Measurements from ENCODE around the gene ARL13A. TPM values are rescaled to one million over a fixed set of nuclear protein-coding genes. Genes with fewer than 3 reads are reported as not detected.

ARL13A gene
- total and polyA plus RNA-seq, 2 of the 8 experiments (the other 6 are each of a cell fraction or from before 2014, with no cell fraction given), result not detected

DNA sequence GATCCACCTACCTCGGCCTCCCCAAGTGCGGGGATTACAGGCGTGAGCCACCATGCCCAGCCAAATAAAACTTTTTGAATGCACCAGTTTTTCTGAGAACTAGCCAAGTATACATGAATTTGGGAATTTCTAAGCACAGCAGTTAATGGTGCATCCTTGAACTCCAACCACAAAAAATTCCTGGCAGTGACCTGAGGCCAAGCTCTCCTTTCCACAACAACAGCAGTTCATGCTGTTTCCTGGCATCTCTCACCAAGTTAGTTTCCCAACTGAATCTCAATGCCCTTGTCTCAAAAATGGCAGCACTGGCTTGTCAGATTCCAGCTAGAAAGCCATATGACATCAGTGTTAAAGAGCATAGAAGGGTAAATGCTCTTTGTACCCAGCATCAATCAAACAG, 24.9 kb upstream of the ARL13A start:
- whole genome bisulfite sequencing, 2 experiments (ENCODE audit: extremely low coverage in 1 of 2, insufficient coverage in 1 of 2, insufficient read length in 1 of 2, insufficient replicate concordance in 2 of 2, low coverage in 1 of 2, low lambda C conversion rate in 2 of 2, missing lambda C conversion rate in 1 of 2), result 100% methylated on average over 3 of the region's 3 CpGs; no CpG with 5 or more reads in 1 of the 2 experiments
- TF ChIP-seq BCL11A (IDR thresholded peaks at IDR 0.05; ENCODE audit: low read depth in 2 of 2, low read length in 2 of 2), result no peak
- no peak for TF ChIP-seq BRCA1 (IDR thresholded peaks at IDR 0.05; ENCODE audit: low read depth, low read length)
- TF ChIP-seq, protein P1, sequence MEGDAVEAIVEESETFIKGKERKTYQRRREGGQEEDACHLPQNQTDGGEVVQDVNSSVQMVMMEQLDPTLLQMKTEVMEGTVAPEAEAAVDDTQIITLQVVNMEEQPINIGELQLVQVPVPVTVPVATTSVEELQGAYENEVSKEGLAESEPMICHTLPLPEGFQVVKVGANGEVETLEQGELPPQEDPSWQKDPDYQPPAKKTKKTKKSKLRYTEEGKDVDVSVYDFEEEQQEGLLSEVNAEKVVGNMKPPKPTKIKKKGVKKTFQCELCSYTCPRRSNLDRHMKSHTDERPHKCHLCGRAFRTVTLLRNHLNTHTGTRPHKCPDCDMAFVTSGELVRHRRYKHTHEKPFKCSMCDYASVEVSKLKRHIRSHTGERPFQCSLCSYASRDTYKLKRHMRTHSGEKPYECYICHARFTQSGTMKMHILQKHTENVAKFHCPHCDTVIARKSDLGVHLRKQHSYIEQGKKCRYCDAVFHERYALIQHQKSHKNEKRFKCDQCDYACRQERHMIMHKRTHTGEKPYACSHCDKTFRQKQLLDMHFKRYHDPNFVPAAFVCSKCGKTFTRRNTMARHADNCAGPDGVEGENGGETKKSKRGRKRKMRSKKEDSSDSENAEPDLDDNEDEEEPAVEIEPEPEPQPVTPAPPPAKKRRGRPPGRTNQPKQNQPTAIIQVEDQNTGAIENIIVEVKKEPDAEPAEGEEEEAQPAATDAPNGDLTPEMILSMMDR (IDR thresholded peaks at IDR 0.05; ENCODE audit: control extremely low read depth in 1 of 3, insufficient read depth in 1 of 3, low read depth in 1 of 3, low read length in 3 of 3), result no peak
- TF ChIP-seq SIRT6 (IDR thresholded peaks at IDR 0.05; ENCODE audit: low read length), result no peak
- no peak for TF ChIP-seq CHD2 (IDR thresholded peaks at IDR 0.05; ENCODE audit: low read length)
- TF ChIP-seq TEAD4 (IDR thresholded peaks at IDR 0.05; ENCODE audit: low read depth, low read length), result no peak
- no peak for TF ChIP-seq RNF2 (IDR thresholded peaks at IDR 0.05; ENCODE audit: borderline replicate concordance, low read depth, low read length, missing control alignments, poor library complexity, severe bottlenecking)
- TF ChIP-seq, protein P2, sequence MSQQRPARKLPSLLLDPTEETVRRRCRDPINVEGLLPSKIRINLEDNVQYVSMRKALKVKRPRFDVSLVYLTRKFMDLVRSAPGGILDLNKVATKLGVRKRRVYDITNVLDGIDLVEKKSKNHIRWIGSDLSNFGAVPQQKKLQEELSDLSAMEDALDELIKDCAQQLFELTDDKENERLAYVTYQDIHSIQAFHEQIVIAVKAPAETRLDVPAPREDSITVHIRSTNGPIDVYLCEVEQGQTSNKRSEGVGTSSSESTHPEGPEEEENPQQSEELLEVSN (IDR thresholded peaks at IDR 0.05), result no peak
- no peak for TF ChIP-seq TAF1 (IDR thresholded peaks at IDR 0.05; ENCODE audit: low read depth, low read length)
- no peak for TF ChIP-seq FOSL1 (IDR thresholded peaks at IDR 0.05; ENCODE audit: insufficient read depth, low read depth, low read length)
- TF ChIP-seq, protein P3, sequence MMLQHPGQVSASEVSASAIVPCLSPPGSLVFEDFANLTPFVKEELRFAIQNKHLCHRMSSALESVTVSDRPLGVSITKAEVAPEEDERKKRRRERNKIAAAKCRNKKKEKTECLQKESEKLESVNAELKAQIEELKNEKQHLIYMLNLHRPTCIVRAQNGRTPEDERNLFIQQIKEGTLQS (IDR thresholded peaks at IDR 0.05; ENCODE audit: insufficient read depth, low read depth, low read length), result no peak

More for the DNA sequence above, 24.9 kb upstream of the ARL13A start:
- Histone ChIP-seq H3K9me3 (ENCODE audit: insufficient read depth in 2 of 2, low read depth in 1 of 2, low read length in 1 of 2) (no peaks in the 10 kb centered on the region), H3K36me3 (ENCODE audit: control insufficient read depth in 2 of 4, insufficient read depth in 4 of 4, low read length in 3 of 4) (no peaks in the 10 kb centered on the region), H3K9ac (replicated peaks in 1 of 4; ENCODE audit: extremely low read depth in 1 of 4, low read depth in 3 of 4, low read length in 3 of 4) (no peak overlapping the region), H3K4me2 (ENCODE audit: insufficient read depth in 1 of 2, low read depth in 2 of 2, low read length in 2 of 2) (no peak overlapping the region), H2BK5ac (ENCODE audit: low read depth, low read length) (no peak overlapping the region), H3K23ac (ENCODE audit: insufficient read length) (no peak overlapping the region), H2BK12ac (ENCODE audit: low read depth, low read length) (no peak overlapping the region), H3K4me1 (replicated peaks in 1 of 4; ENCODE audit: control insufficient read depth in 3 of 4, insufficient read depth in 4 of 4, low read length in 3 of 4) (no peaks in the 10 kb centered on the region), H3K18ac (ENCODE audit: extremely low read depth, low read length) (no peak overlapping the region), H2BK20ac (ENCODE audit: low read length) (no peak overlapping the region), H3K4me3 (ENCODE audit: extremely low read depth in 1 of 4, insufficient read depth in 2 of 4, low read depth in 3 of 4, low read length in 4 of 4) (no peak overlapping the region), H3K23me2 (ENCODE audit: low read depth, low read length) (no peaks in the 10 kb centered on the region), H3K27me3 (replicated peaks in 1 of 4; ENCODE audit: control insufficient read depth in 3 of 4, extremely low read depth in 1 of 4, insufficient read depth in 3 of 4, low read length in 3 of 4) (no peaks in the 10 kb centered on the region), H3K79me1 (ENCODE audit: low read depth, low read length) (no peaks in the 10 kb centered on the region), H3K56ac (replicated peaks; ENCODE audit: insufficient read length, low read depth, low read length) (no peak overlapping the region), H4K8ac (ENCODE audit: extremely low read depth, insufficient read depth, low read length) (no peak overlapping the region), H2BK120ac (replicated peaks; ENCODE audit: low read depth, low read length) (no peak overlapping the region), H2BK15ac (ENCODE audit: low read length) (no peak overlapping the region), H3K79me2 (ENCODE audit: control insufficient read depth in 1 of 2, insufficient read depth in 2 of 2, low read length in 2 of 2) (no peaks in the 10 kb centered on the region), H4K5ac (ENCODE audit: insufficient read length, low read depth, low read length) (no peak overlapping the region), H3K27ac (ENCODE audit: low read depth, low read length) (no peak overlapping the region), H2AK5ac (ENCODE audit: low read depth, low read length) (no peak overlapping the region), H4K20me1 (replicated peaks in 1 of 2; ENCODE audit: control insufficient read depth in 1 of 2, insufficient read depth in 2 of 2, low read length in 2 of 2) (no peaks in the 10 kb centered on the region), H4K91ac (replicated peaks; ENCODE audit: insufficient read length, low read length) (no peak overlapping the region), H3K14ac (ENCODE audit: insufficient read length) (no peak overlapping the region), H2AFZ (ENCODE audit: low read length) (no peak overlapping the region), H3K4ac (replicated peaks; ENCODE audit: insufficient read length, low read depth, low read length) (no peak overlapping the region)
- ChIA-PET POLR2A (ENCODE audit: partially characterized antibody) (no interaction called here), CTCF (ENCODE audit: partially characterized antibody) (no interaction called here)
- no peak for DNase-seq (ENCODE audit: low read depth in 1 of 2, low spot score in 2 of 2)
- FAIRE-seq, result no peak

Data from H1 (cell line).